ENCODE measurements around the gene TRPV5. TPM values are rescaled to one million over a fixed set of nuclear protein-coding genes. Genes with fewer than 3 reads are reported as not detected.

Gene TRPV5
- total RNA-seq, 2 experiments from 2014 or later: not detected

GRCh38 chr7:142894112-142894984 is 39.2 kb downstream of the TRPV5 start:
- ATAC-seq (no peak), DNase-seq (no peak)
- Mint-ChIP-seq H3K36me3 (ENCODE audit: low read depth) (no peaks in the 10 kb centered on the region), H3K4me3 (no peak overlapping the region), H3K9me3 (ENCODE audit: low read depth) (no peaks in the 10 kb centered on the region), H3K27me3 (peaks cover 4% of the 10 kb centered on the region), H3K27ac (no peak overlapping the region), H3K4me1 (no peaks in the 10 kb centered on the region)
- intact Hi-C loops (cut with DNase I, micrococcal nuclease): no loop called here
- CTCF ChIA-PET: interaction anchor here (1.5 to 1.9 kb wide), 2 partner anchors 13 to 15 kb away, joined by 6 to 7 read pairs; no protein-coding TSS in a partner anchor
- POLR2A ChIA-PET: no interaction called here

- Mint-ChIP-seq H3K4me1 (no peaks in the 10 kb centered on the region), H3K9me3 (ENCODE audit: low read depth) (no peaks in the 10 kb centered on the region), H3K4me3 (no peak overlapping the region), H3K27me3 (peaks cover 4% of the 10 kb centered on the region), H3K36me3 (ENCODE audit: low read depth) (no peaks in the 10 kb centered on the region), H3K27ac (no peak overlapping the region)
- ATAC-seq: no peak
- intact Hi-C loops (cut with DNase I, micrococcal nuclease): no loop called here
- ChIA-PET CTCF (interaction anchor here (0.5 kb wide), 1 partner anchor 173 kb away, joined by 3 read pairs; no protein-coding TSS in a partner anchor), POLR2A (no interaction called here)
- DNase-seq: no peak
These were observed 40.6 kb downstream of the TRPV5 start for GRCh38 chr7:142892951-142893350.

GRCh38 chr7:142891490-142892082 is 42.0 kb downstream of the TRPV5 start:
- Mint-ChIP-seq H3K4me3 (no peak overlapping the region), H3K9me3 (ENCODE audit: low read depth) (no peaks in the 10 kb centered on the region), H3K4me1 (no peaks in the 10 kb centered on the region), H3K36me3 (ENCODE audit: low read depth) (no peaks in the 10 kb centered on the region), H3K27ac (no peak overlapping the region), H3K27me3 (peaks cover 4% of the 10 kb centered on the region)
- ChIA-PET CTCF (interaction anchor here (0.6 kb wide), 1 partner anchor 337 kb away, joined by 3 read pairs; no protein-coding TSS in a partner anchor), POLR2A (no interaction called here)
- intact Hi-C loops (cut with DNase I, micrococcal nuclease): no loop called here
- DNase-seq (no peak), ATAC-seq (no peak)

GRCh38 chr7:142890874-142891485 is 42.6 kb downstream of the TRPV5 start:
- ATAC-seq (no peak), DNase-seq (no peak)
- no peaks in the 10 kb centered on the region for H3K9me3 Mint-ChIP-seq (ENCODE audit: low read depth)
- intact Hi-C loops (cut with DNase I, micrococcal nuclease): no loop called here
- H3K36me3 Mint-ChIP-seq (ENCODE audit: low read depth): no peaks in the 10 kb centered on the region
- POLR2A ChIA-PET: no interaction called here
- no peaks in the 10 kb centered on the region for H3K4me1 Mint-ChIP-seq
- H3K27ac Mint-ChIP-seq: no peak overlapping the region
- no peak overlapping the region for H3K4me3 Mint-ChIP-seq
- H3K27me3 Mint-ChIP-seq: peaks cover 4% of the 10 kb centered on the region
- CTCF ChIA-PET: interaction anchor here (0.6 kb wide), 1 partner anchor 336 kb away, joined by 3 read pairs; no protein-coding TSS in a partner anchor

- H3K27ac Mint-ChIP-seq: no peak overlapping the region
- ChIA-PET CTCF (no interaction called here), POLR2A (no interaction called here)
- ATAC-seq (peak; percentile 26), DNase-seq (no peak)
- H3K36me3 Mint-ChIP-seq (ENCODE audit: low read depth): no peaks in the 10 kb centered on the region
- no peaks in the 10 kb centered on the region for H3K4me1 Mint-ChIP-seq
- no peaks in the 10 kb centered on the region for H3K9me3 Mint-ChIP-seq (ENCODE audit: low read depth)
- peaks cover 4% of the 10 kb centered on the region for H3K27me3 Mint-ChIP-seq
- intact Hi-C loops (cut with DNase I, micrococcal nuclease): no loop called here
- H3K4me3 Mint-ChIP-seq: no peak overlapping the region
These were observed 43.7 kb downstream of the TRPV5 start for GRCh38 chr7:142889816-142890215.

- DNase-seq (no peak), ATAC-seq (no peak)
- Mint-ChIP-seq H3K4me3 (no peak overlapping the region), H3K27me3 (peaks cover 4% of the 10 kb centered on the region), H3K9me3 (ENCODE audit: low read depth) (no peaks in the 10 kb centered on the region), H3K36me3 (ENCODE audit: low read depth) (no peaks in the 10 kb centered on the region), H3K4me1 (no peaks in the 10 kb centered on the region), H3K27ac (no peak overlapping the region)
- intact Hi-C loops (cut with DNase I, micrococcal nuclease): loop anchor here in 1 of 2 experiments (1.0 kb wide), 1 partner anchor 11 kb away; no protein-coding TSS in a partner anchor
- CTCF ChIA-PET: interaction anchor here (0.7 to 1.4 kb wide), 5 partner anchors 13 to 121 kb away, joined by 3 to 4 read pairs (median 3); no protein-coding TSS in a partner anchor
- POLR2A ChIA-PET: no interaction called here
These were observed 46.1 kb downstream of the TRPV5 start for GRCh38 chr7:142887282-142888015.

- no peaks in the 10 kb centered on the region for H3K36me3 Mint-ChIP-seq (ENCODE audit: low read depth)
- no peak overlapping the region for H3K4me3 Mint-ChIP-seq
- ATAC-seq (no peak), DNase-seq (no peak)
- ChIA-PET POLR2A (no interaction called here), CTCF (interaction anchor here (1.1 to 1.4 kb wide), 3 partner anchors 14 to 122 kb away, joined by 3 to 4 read pairs (median 3); no protein-coding TSS in a partner anchor)
- no peaks in the 10 kb centered on the region for H3K9me3 Mint-ChIP-seq (ENCODE audit: low read depth)
- no peaks in the 10 kb centered on the region for H3K4me1 Mint-ChIP-seq
- intact Hi-C loops (cut with DNase I, micrococcal nuclease): loop anchor here in 1 of 2 experiments (1.0 kb wide), 1 partner anchor 11 kb away; no protein-coding TSS in a partner anchor
- no peak overlapping the region for H3K27ac Mint-ChIP-seq
- H3K27me3 Mint-ChIP-seq: peaks cover 4% of the 10 kb centered on the region
These were observed 46.7 kb downstream of the TRPV5 start for GRCh38 chr7:142886866-142887265.

- intact Hi-C loops (cut with DNase I, micrococcal nuclease): no loop called here
- ATAC-seq (no peak), DNase-seq (no peak)
- no peaks in the 10 kb centered on the region for H3K4me1 Mint-ChIP-seq
- ChIA-PET CTCF (interaction anchor here (0.6 to 0.7 kb wide), 2 partner anchors 11 to 1253 kb away, joined by 3 read pairs; no protein-coding TSS in a partner anchor), POLR2A (no interaction called here)
- H3K36me3 Mint-ChIP-seq (ENCODE audit: low read depth): no peaks in the 10 kb centered on the region
- no peak within 1 kb of the TSS for H3K4me3 Mint-ChIP-seq
- no peaks in the 10 kb centered on the region for H3K9me3 Mint-ChIP-seq (ENCODE audit: low read depth)
- no peak within 1 kb of the TSS for H3K27ac Mint-ChIP-seq
- H3K27me3 Mint-ChIP-seq: no peaks in the 10 kb centered on the region
These were observed 48.0 kb downstream of the TRPV5 start, which contains the start of gene TRPV6 for GRCh38 chr7:142885311-142886230. Gene TRPV6, minus strand, starts transcription at chr7:142885745.

DNA sequence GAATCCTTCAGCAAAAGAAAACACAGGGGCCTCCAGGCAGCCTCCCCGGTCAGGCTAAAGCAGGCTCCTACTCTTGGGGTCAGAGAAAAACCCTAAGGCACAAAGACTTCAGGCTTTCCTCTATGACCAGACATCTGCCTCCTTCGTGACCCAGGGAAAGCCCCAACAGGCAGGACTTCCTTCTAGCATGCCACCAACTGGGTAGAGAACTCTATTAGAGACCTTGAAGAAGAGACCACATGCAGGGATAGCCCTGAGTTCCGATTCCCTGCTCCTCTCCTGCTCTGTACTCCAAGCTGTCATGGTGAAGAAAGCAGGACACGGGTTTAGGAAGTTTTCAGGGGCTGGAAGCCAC is 49.3 kb downstream of the TRPV5 start:
- H3K27me3 Mint-ChIP-seq: peaks cover 4% of the 10 kb centered on the region
- H3K36me3 Mint-ChIP-seq (ENCODE audit: low read depth): no peaks in the 10 kb centered on the region
- H3K9me3 Mint-ChIP-seq (ENCODE audit: low read depth): no peaks in the 10 kb centered on the region
- intact Hi-C loops (cut with DNase I, micrococcal nuclease): loop anchor here in 1 of 2 experiments (5.0 kb wide), 1 partner anchor 347 kb away; no protein-coding TSS in a partner anchor
- ChIA-PET CTCF (no interaction called here), POLR2A (no interaction called here)
- H3K27ac Mint-ChIP-seq: no peak overlapping the region
- H3K4me3 Mint-ChIP-seq: no peak overlapping the region
- DNase-seq (no peak), ATAC-seq (no peak)
- no peaks in the 10 kb centered on the region for H3K4me1 Mint-ChIP-seq

DNA sequence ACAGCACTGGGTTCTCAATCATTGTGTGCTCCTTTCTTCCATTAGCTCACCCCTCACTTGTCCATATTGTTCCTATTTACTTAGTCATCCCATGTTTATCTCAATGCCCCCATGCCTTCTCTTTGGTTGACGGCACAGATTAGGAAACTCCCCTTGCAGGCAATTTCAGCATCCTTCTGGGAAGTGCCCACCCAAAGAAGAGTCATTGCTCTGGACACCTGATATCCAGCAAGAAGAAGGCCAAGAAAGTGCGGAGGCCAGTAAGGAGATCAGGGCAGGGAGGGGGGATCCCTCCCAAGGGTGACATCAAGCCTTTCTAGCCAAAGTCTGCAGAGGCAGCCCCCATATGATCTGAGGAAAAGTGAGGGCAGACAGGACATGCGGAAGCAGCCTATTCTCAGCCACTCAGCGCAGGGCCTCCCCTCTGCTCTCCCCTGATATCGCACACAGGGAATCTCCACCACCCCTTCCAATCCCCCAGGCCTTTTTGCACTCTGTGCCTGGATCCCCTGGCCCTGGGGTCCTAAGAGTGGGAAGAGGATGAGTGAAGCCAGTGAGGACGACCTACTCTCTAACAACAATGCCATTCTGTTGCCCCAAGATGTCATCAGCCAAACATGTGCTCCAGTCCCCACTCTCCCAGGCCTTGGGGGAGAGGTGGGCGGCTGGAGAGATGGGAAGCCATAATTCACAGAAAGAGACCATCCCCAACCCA is 49.8 kb downstream of the TRPV5 start:
- DNase-seq (no peak), ATAC-seq (no peak)
- Mint-ChIP-seq H3K27ac (no peak overlapping the region), H3K9me3 (ENCODE audit: low read depth) (no peaks in the 10 kb centered on the region), H3K27me3 (peaks cover 4% of the 10 kb centered on the region), H3K4me3 (no peak overlapping the region), H3K36me3 (ENCODE audit: low read depth) (no peaks in the 10 kb centered on the region), H3K4me1 (no peaks in the 10 kb centered on the region)
- ChIA-PET CTCF (interaction anchor here (0.8 kb wide), 1 partner anchor 171 kb away, joined by 4 read pairs; no protein-coding TSS in a partner anchor), POLR2A (no interaction called here)
- intact Hi-C loops (cut with DNase I, micrococcal nuclease): loop anchor here in 1 of 2 experiments (5.0 kb wide), 1 partner anchor 346 kb away; no protein-coding TSS in a partner anchor
